Frontal cortex (tissue), 4 donors: ENCODE data around the gene ODF2L. TPM values are rescaled to one million over a fixed set of nuclear protein-coding genes. Genes with fewer than 3 reads are reported as not detected.

ENCODE experiments used
- DNase-seq, 2 donors: peaks; one replicate each; pipeline ENCODE4 v3.0.0; 2012; ENCODE audit warnings: low spot score in 2 of 2
- FAIRE-seq: peaks from 2 replicates; lab custom pipeline; 2012; peaks lifted over from hg19 to GRCh38; lab: Jason Lieb, UNC
- small RNA-seq: library from RNA; depleted of rRNA; stranded (forward); fragments of <200 nt; gene quantifications from one replicate; pipeline ENCODE3, GENCODE V24; 2014
- total RNA-seq: library from RNA; depleted of rRNA; stranded (reverse); fragments of >200 nt; gene quantifications from one replicate; pipeline ENCODE4 v1.2.3, GENCODE V29; 2014
- donor health status: control.
- donor health status: control.
- donor health status: control.

ODF2L gene
- total RNA-seq, 1 donor from 2014 or later = 67.7 TPM

- DNase-seq (no peak), FAIRE-seq (no peak)
These were observed 71.8 kb downstream of the ODF2L start for GRCh38 chr1:86324130-86324822.

DNA sequence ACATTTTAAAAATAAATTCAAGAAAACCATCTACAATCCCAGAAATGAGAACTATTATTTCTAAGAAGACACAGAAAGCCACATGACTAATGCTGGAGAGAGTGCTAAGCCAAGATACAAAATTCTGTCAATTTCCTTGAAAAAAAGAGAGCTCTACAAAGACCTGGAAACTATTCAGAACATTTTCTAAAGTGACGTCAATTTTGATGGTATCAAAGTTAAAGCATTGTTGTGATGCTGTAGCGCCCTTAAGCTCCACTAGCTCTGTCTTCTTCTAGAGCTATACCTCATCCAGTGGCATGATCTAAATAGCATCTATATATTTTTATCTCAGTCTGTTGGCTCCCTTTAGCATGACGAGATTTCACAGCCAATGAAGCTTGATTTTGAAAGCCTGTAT is 73.9 kb downstream of the ODF2L start:
- DNase-seq = no peak
- FAIRE-seq = no peak

DNA sequence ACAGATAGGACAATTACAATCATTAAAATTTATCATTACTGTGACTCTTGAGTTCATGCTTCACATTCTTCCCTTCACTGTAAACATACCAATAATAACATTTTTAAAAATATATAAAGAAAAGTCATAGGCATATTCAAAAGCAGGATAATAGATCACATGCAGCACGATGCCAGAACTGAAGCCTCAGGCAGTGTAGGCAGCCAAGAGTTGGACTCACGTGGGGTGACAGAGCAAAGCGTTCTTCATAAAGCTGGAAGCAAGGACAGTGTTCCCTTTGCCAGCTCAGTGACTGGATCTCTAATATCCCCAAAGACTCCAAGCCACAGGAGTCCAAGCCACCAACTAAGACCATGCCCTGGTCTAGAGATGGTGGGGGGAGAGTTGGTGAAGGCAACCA is 77.7 kb downstream of the ODF2L start:
- no peak for FAIRE-seq
- no peak for DNase-seq

GRCh38 chr1:86317926-86318325 is 78.2 kb downstream of the ODF2L start:
- DNase-seq (no peak), FAIRE-seq (no peak)

DNA sequence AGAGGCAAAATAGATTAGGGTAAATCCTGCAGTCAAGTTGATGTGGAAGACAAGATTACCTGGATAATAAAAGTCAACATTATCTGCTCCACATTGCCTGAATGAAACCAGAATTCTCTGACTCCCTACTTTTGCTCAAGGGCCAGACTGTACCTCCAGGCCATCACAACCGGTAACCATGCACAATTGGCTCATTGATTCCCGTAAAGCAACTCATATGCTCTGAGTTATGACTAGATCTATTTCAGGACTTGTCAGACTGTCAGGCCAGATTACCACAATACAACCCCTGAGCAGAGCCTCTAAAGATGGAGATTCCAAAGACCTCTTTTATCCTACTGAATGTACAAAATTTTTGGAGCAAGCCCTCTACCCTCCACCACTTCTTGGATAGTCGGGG is 90.4 kb downstream of the ODF2L start:
- no peak for FAIRE-seq
- no peak for DNase-seq

DNA sequence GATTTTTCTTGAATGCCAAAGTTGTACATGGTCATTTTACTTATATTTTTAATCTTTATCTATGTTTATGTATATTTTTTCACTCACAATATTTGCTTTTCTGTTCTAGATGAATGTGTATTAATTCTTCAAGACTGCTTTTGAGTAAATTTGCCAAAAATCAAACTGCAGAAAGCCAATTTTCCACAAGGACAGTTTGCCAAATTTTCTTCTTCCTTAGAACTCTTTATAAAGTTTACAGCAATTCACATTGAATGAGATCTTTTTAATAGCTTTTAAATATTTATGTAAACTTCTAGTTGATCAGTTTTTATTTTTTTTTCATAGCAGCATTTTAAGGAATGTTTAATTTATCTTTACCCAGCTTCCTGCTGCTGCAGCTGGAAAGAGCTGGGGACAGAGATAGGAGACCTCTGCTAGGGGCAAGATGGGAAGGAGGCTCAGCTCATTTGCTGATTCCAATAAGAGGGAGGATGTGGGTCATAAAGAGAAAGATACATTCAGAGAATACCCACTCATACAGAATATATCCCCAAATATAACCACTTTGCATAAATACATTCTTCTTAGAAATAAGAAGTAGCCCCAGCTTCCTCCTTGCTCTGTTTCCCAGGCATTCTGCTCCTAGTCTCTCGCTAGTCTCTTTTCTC is 93.0 kb downstream of the ODF2L start:
- DNase-seq (no peak), FAIRE-seq (no peak)

Small RNA genes within 50 kb of the gene (small RNA-seq; reads per million reads assigned to genes)
- gene MIR7856 = not detected

Other genes with a start within 250 kb of the ODF2L start
- 1.6 TPM for gene COL24A1, start 239.6 kb downstream of the ODF2L start, total RNA-seq
- not detected for gene CLCA2, start 27.8 kb upstream of the ODF2L start, total RNA-seq
- not detected for gene CLCA1, start 72.6 kb upstream of the ODF2L start, total RNA-seq
- not detected for gene CLCA4, start 150.8 kb upstream of the ODF2L start, total RNA-seq